Upper lobe of left lung (tissue), 6 donors: Measurements from ENCODE around the gene PCDHGB4. TPM values are rescaled to one million over a fixed set of nuclear protein-coding genes. Genes with fewer than 3 reads are reported as not detected.
"Not testable (repeated sequence)": the region's sequence is repeated elsewhere in the genome, so short reads cannot be mapped to it uniquely, and the experiment has no call there.

Experiments
- ATAC-seq, 2 donors: fragments of 200-7000 bp; cut with Tn5 transposase; one replicate each; pipeline ENCODE4 v1.9.1; 2022; ENCODE audit warnings: mild to moderate bottlenecking in 2 of 2, moderate library complexity in 2 of 2; ENCODE audit not compliant: low FRiP score in 2 of 2
- DNase-seq, 2 donors: peaks; one replicate each; pipeline ENCODE4 v3.0.0-alpha.2; 2019 to 2020
- H3K27ac ChIP-seq, 4 donors: fragments of 200-600 bp; sonication (generic); one replicate each; pipeline ENCODE4 v1.5.1; 2016 to 2019
- H3K27me3 ChIP-seq, 4 donors: fragments of 200-600 bp; sonication (generic); one replicate each; pipeline ENCODE4 v1.5.1; 2017 to 2019
- H3K36me3 ChIP-seq, 4 donors: fragments of 200-600 bp; sonication (generic); one replicate each; pipeline ENCODE4 v1.5.1; 2016 to 2019
- H3K4me1 ChIP-seq, 4 donors: fragments of 200-600 bp; sonication (generic); one replicate each; pipeline ENCODE4 v1.5.1; 2018 to 2019
- H3K4me3 ChIP-seq, 4 donors: fragments of 200-600 bp; sonication (generic); one replicate each; pipeline ENCODE4 v1.5.1; 2017 to 2019; ENCODE audit warnings: mild to moderate bottlenecking in 2 of 4, moderate library complexity in 1 of 4
- H3K9me3 ChIP-seq, 4 donors: fragments of 200-600 bp; sonication (generic); one replicate each; pipeline ENCODE4 v1.5.1; 2018 to 2019
- CTCF ChIP-seq, 6 experiments: fragments of 450-650 bp in 4 of 6; fragments of 200-600 bp in 2 of 6; sonication (generic) in 2 of 6; IDR thresholded peaks; one replicate each; pipeline ENCODE4 v1.5.1; 2016 to 2019; ENCODE audit warnings: antibody characterized with exemption in 6 of 6
- EP300 ChIP-seq, 4 donors: sonication (generic); formaldehyde crosslinking; IDR thresholded peaks; one replicate each; pipeline ENCODE4 v1.5.1; 2017; ENCODE audit warnings: antibody characterized with exemption in 4 of 4, control low read depth in 2 of 4
- POLR2A ChIP-seq, 4 donors: fragments of 450-650 bp; IDR thresholded peaks; one replicate each; pipeline ENCODE4 v1.5.1; 2016 to 2017; ENCODE audit warnings: antibody characterized with exemption in 4 of 4, mild to moderate bottlenecking in 2 of 4
- POLR2AphosphoS5 ChIP-seq, 2 donors: sonication (generic); formaldehyde crosslinking; IDR thresholded peaks; one replicate each; pipeline ENCODE4 v1.5.1; 2017; ENCODE audit warnings: antibody characterized with exemption in 2 of 2
- WGBS, 2 donors: methylation state at CpG; one replicate each; pipeline ENCODE4 v1.1.5; 2017 to 2018; 5-methylcytosine and 5-hydroxymethylcytosine counted together
- total RNA-seq, 6 donors: library from RNA; depleted of rRNA in 4 of 6; stranded (reverse); fragments of >200 nt in 4 of 6; gene quantifications; one replicate each; pipeline versions ENCODE4 v1.1.0 to v1.2.1, GENCODE V29; 2016 to 2021
- donor health status: DM: no; HTN: no; CAD: no; lungs with moderate emphysema.
- donor health status: DM: no; HTN: yes; CAD: no; lungs with severe emphysema.

PCDHGB4 gene
- total RNA-seq, 6 donors from 2014 or later, result 2.4 to 6.5 (median 2.9) TPM

DNA sequence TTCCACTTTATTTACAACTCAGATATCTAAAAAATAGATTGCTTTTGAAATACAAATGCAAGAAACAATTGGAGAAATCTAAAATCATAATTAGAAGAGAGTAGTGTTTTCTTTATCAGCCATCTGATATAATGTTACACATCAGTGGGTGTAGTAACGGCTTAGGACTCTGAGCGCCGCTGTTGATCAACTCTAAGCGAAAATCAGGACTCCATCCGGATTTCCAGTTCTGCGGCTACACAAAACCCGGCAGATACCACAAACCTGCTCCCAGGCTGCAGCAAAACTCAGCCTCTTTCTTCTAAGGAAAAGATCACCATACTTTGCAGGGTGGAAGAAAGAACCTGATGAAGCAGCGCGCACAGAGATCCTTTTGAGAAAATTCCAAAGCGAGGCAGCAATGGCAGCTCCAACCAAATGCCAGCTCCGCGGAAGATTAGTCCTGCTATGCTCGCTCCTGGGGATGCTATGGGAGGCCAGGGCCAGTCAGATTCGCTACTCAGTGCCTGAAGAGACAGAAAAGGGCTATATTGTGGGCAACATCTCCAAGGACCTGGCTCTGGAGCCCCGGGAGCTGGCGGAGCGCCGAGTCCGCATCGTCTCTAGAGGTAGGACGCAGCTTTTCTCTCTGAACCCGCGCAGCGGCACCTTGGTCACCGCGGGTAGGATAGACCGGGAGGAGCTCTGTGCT, 15.2 kb downstream of the PCDHGB4 start, which contains the start of gene PCDHGA9:
Gene PCDHGA9 (plus strand): TSS at position 226 of the 691 bp plus-strand sequence. CDS start 175 bp downstream, at position 401.
- H3K4me1 ChIP-seq, result no peaks in the 10 kb centered on the region
- DNase-seq (peak in 1 of 2 donors; percentile 77), ATAC-seq (no peak)
- no peaks in the 10 kb centered on the region for H3K27me3 ChIP-seq
- no peaks in the 10 kb centered on the region for H3K36me3 ChIP-seq
- WGBS, 2 donors, result 20 to 22% methylated on average over 27 of the region's 27 CpGs
- peak within 1 kb of the TSS in 2 of 4 donors; percentile 11 to 31 for H3K4me3 ChIP-seq
- H3K27ac ChIP-seq, result no peak within 1 kb of the TSS
- peaks cover 45 to 84% (median 81%) of the 10 kb centered on the region in 4 donors for H3K9me3 ChIP-seq
- TF ChIP-seq POLR2AphosphoS5 (IDR thresholded peaks at IDR 0.05) (no peak), POLR2A (IDR thresholded peaks at IDR 0.05) (no peak), EP300 (IDR thresholded peaks at IDR 0.05) (no peak), CTCF (IDR thresholded peaks at IDR 0.05) (peak in 1 of 6 experiments; percentile 40)

DNA sequence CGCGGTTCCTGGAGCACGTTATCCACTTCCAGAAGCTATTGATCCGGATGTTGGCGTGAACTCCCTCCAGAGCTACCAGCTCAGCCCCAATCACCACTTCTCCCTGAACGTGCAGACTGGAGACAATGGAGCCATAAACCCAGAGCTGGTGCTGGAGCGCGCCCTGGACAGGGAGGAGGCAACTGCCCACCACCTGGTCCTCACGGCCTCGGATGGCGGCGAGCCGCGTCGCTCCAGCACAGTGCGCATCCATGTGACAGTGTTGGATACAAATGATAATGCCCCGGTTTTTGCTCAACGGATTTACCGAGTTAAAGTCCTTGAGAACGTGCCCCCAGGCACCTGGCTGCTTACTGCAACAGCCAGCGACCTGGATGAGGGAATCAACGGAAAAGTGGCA, 15.9 kb downstream of the PCDHGB4 start:
- Histone ChIP-seq H3K27ac (no peak overlapping the region), H3K4me1 (no peaks in the 10 kb centered on the region), H3K9me3 (peaks cover 45 to 86% (median 84%) of the 10 kb centered on the region in 4 donors), H3K4me3 (peak overlapping the region in 1 of 4 donors; percentile 11), H3K36me3 (no peaks in the 10 kb centered on the region), H3K27me3 (no peaks in the 10 kb centered on the region)
- peak in 1 of 2 donors; percentile 77 for DNase-seq
- WGBS, 2 donors, result 33 to 34% methylated on average over 22 of the region's 22 CpGs
- ATAC-seq, result no peak
- TF ChIP-seq POLR2A (IDR thresholded peaks at IDR 0.05) (no peak), CTCF (IDR thresholded peaks at IDR 0.05) (no peak), POLR2AphosphoS5 (IDR thresholded peaks at IDR 0.05) (no peak), EP300 (IDR thresholded peaks at IDR 0.05) (no peak)

DNA sequence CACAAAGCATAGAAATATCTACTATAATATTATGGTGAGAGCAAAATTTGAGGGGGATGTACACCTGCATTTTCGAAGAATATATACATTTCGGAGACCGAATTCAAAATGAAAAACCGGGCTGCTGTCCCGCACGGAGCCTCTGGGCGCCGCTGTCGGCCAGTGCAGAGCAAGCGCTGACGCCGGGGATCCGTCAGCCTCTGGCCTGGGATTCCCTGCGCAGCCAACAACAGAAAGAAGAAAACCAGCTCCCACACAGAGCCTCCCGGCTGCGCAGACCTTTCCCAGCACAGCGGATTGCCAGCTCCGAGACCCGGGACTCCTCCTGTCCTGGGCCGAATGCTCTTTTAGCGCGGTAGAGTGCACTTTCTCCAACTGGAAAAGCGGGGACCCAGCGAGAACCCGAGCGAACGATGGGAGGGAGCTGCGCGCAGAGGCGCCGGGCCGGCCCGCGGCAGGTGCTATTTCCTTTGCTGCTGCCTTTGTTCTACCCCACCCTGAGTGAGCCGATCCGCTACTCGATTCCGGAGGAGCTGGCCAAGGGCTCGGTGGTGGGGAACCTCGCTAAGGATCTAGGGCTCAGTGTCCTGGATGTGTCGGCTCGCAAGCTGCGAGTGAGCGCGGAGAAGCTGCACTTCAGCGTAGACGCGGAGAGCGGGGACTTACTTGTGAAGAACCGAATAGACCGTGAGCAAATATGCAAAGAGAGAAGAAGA, 20.4 kb downstream of the PCDHGB4 start, which contains the start of gene PCDHGB6:
Gene PCDHGB6 (plus strand): TSS at position 232 of the 716 bp plus-strand sequence. CDS start 182 bp downstream, at position 414.
- ATAC-seq, result peak; percentile 79 to 86
- H3K4me3 ChIP-seq, result peak within 1 kb of the TSS in 3 of 4 donors; percentile 26 to 42 (median 29)
- H3K27ac ChIP-seq, H3K27me3 ChIP-seq, H3K36me3 ChIP-seq, H3K4me1 ChIP-seq: not testable (repeated sequence)
- DNase-seq, result peak; percentile 54 to 91
- TF ChIP-seq CTCF (IDR thresholded peaks at IDR 0.05), result peak in 5 of 6 experiments; percentile 18 to 60 (median 40)
- H3K9me3 ChIP-seq, result peaks cover 45 to 85% (median 81%) of the 10 kb centered on the region in 4 donors
- 14 to 21% methylated on average over 31 to 51 of the region's 51 CpGs for WGBS, 2 donors

GRCh38 chr5:141409598-141410306, 22.3 kb downstream of the PCDHGB4 start:
- DNase-seq, result peak in 1 of 2 donors; percentile 67
- no peak for TF ChIP-seq CTCF (IDR thresholded peaks at IDR 0.05)
- no peak for TF ChIP-seq POLR2A (IDR thresholded peaks at IDR 0.05)
- no peak for TF ChIP-seq EP300 (IDR thresholded peaks at IDR 0.05)
- TF ChIP-seq POLR2AphosphoS5 (IDR thresholded peaks at IDR 0.05), result no peak
- peaks cover 41 to 84% (median 81%) of the 10 kb centered on the region in 4 donors for H3K9me3 ChIP-seq
- ATAC-seq, result no peak
- peaks cover 0 to 4% (median 0%) of the 10 kb centered on the region in 4 donors for H3K4me1 ChIP-seq
- no peaks in the 10 kb centered on the region for H3K27me3 ChIP-seq
- no peak overlapping the region for H3K27ac ChIP-seq
- WGBS, 2 donors, result 34 to 35% methylated on average over 16 to 36 of the region's 64 CpGs
- no peak overlapping the region for H3K4me3 ChIP-seq
- H3K36me3 ChIP-seq, result no peaks in the 10 kb centered on the region
